ENCODE results near the gene ARL15. TPM values are rescaled to one million over a fixed set of nuclear protein-coding genes. Genes with fewer than 3 reads are reported as not detected.

The ARL15 gene
- total and polyA plus RNA-seq, 7 donors, result 11.7 to 30.7 (median 16.6) TPM

- H3K4me1 ChIP-seq, result peaks cover 0 to 9% (median 2%) of the 10 kb centered on the region in 4 donors
- no peak overlapping the region for H3K27ac ChIP-seq
- no peaks in the 10 kb centered on the region for H3K27me3 ChIP-seq
- H3K36me3 ChIP-seq, result no peaks in the 10 kb centered on the region
- H3K9me3 ChIP-seq, result no peaks in the 10 kb centered on the region
- WGBS, 2 donors, result 86 to 91% methylated on average over 3 of the region's 3 CpGs
- DNase-seq, result no peak
- intact Hi-C loops (cut with DNase I), result no loop called here
- H3K4me3 ChIP-seq, result no peak overlapping the region
- no peak for TF ChIP-seq POLR2AphosphoS5 (IDR thresholded peaks at IDR 0.05)
- TF ChIP-seq, protein P1, sequence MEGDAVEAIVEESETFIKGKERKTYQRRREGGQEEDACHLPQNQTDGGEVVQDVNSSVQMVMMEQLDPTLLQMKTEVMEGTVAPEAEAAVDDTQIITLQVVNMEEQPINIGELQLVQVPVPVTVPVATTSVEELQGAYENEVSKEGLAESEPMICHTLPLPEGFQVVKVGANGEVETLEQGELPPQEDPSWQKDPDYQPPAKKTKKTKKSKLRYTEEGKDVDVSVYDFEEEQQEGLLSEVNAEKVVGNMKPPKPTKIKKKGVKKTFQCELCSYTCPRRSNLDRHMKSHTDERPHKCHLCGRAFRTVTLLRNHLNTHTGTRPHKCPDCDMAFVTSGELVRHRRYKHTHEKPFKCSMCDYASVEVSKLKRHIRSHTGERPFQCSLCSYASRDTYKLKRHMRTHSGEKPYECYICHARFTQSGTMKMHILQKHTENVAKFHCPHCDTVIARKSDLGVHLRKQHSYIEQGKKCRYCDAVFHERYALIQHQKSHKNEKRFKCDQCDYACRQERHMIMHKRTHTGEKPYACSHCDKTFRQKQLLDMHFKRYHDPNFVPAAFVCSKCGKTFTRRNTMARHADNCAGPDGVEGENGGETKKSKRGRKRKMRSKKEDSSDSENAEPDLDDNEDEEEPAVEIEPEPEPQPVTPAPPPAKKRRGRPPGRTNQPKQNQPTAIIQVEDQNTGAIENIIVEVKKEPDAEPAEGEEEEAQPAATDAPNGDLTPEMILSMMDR (IDR thresholded peaks at IDR 0.05), result no peak
- no peak for TF ChIP-seq POLR2A (IDR thresholded peaks at IDR 0.05)
- no peak for TF ChIP-seq EP300 (IDR thresholded peaks at IDR 0.05)
Measured at GRCh38 chr5:54278036-54278830, 32.1 kb downstream of the ARL15 start.

- 92 to 95% methylated on average over 1 of the region's 1 CpG for WGBS, 2 donors
- no peaks in the 10 kb centered on the region for H3K27me3 ChIP-seq
- H3K27ac ChIP-seq, result no peak overlapping the region
- peaks cover 0 to 9% (median 2%) of the 10 kb centered on the region in 4 donors for H3K4me1 ChIP-seq
- TF ChIP-seq POLR2AphosphoS5 (IDR thresholded peaks at IDR 0.05), result no peak
- TF ChIP-seq, protein P1 (IDR thresholded peaks at IDR 0.05), result no peak
- TF ChIP-seq EP300 (IDR thresholded peaks at IDR 0.05), result no peak
- TF ChIP-seq POLR2A (IDR thresholded peaks at IDR 0.05), result no peak
- no peak overlapping the region for H3K4me3 ChIP-seq
- no peaks in the 10 kb centered on the region for H3K36me3 ChIP-seq
- intact Hi-C loops (cut with DNase I), result no loop called here
- no peaks in the 10 kb centered on the region for H3K9me3 ChIP-seq
- DNase-seq, result no peak
Measured at GRCh38 chr5:54276048-54276447, 34.3 kb downstream of the ARL15 start.

DNA sequence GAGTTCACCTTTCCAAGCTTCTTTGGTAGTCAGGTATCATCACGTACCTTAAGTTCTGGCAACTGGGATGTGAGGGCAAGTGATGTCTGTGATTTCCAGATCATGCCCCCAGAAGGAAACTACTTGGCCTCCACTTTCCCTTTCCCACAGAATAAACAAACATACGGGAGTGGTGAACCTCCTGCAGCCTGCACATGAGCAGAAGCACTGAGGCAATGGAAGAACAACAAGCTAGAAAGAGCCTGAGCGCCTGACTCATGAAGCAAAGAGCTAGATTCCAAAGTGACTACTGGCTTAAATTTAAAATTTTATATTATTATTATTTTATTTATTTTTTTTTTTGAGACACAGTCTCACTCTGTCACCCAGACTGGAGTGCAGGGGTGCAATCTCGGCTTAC, 35.0 kb downstream of the ARL15 start:
- TF ChIP-seq POLR2AphosphoS5 (IDR thresholded peaks at IDR 0.05) (no peak), EP300 (IDR thresholded peaks at IDR 0.05) (no peak), POLR2A (IDR thresholded peaks at IDR 0.05) (no peak)
- TF ChIP-seq, protein P1 (IDR thresholded peaks at IDR 0.05), result no peak
- H3K27ac ChIP-seq, result no peak overlapping the region
- peaks cover 0 to 9% (median 2%) of the 10 kb centered on the region in 4 donors for H3K4me1 ChIP-seq
- intact Hi-C loops (cut with DNase I), result no loop called here
- DNase-seq, result no peak
- H3K4me3 ChIP-seq, result no peak overlapping the region
- H3K27me3 ChIP-seq, result no peaks in the 10 kb centered on the region
- no peaks in the 10 kb centered on the region for H3K36me3 ChIP-seq
- WGBS, 2 donors, result 85 to 87% methylated on average over 4 of the region's 4 CpGs
- H3K9me3 ChIP-seq, result no peaks in the 10 kb centered on the region

DNA sequence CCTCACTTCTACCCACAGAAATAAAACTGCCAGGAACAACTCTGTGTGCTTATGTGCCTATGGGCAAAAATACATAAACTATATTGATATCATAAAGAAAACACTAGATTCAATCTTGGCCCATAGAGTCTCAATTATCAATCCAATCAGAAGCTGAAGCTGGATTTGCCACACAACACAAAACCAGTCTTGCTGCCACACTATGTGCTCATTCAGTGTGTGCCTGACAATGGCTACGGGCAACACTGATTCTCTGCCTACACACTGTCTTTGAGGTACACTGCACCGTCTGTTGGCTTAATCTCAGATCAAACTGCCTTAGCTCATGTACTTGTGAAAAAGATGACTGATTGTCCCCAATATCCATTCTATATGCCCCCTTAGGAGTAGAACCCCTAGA, 35.4 kb downstream of the ARL15 start:
- no peak overlapping the region for H3K4me3 ChIP-seq
- H3K27me3 ChIP-seq, result no peaks in the 10 kb centered on the region
- intact Hi-C loops (cut with DNase I), result no loop called here
- H3K27ac ChIP-seq, result no peak overlapping the region
- no peaks in the 10 kb centered on the region for H3K9me3 ChIP-seq
- H3K36me3 ChIP-seq, result no peaks in the 10 kb centered on the region
- TF ChIP-seq POLR2A (IDR thresholded peaks at IDR 0.05) (no peak), EP300 (IDR thresholded peaks at IDR 0.05) (no peak), POLR2AphosphoS5 (IDR thresholded peaks at IDR 0.05) (no peak)
- TF ChIP-seq, protein P1 (IDR thresholded peaks at IDR 0.05), result no peak
- WGBS, 2 donors, result 96 to 97% methylated on average over 2 of the region's 2 CpGs
- H3K4me1 ChIP-seq, result peaks cover 0 to 9% (median 2%) of the 10 kb centered on the region in 4 donors
- DNase-seq, result no peak

Data from sigmoid colon (tissue), 7 donors.